ENCODE data around the gene MTUS2.
A peak's percentile ranks its signal among the peaks of the same experiment; 100 is the strongest.

The MTUS2 gene

DNA sequence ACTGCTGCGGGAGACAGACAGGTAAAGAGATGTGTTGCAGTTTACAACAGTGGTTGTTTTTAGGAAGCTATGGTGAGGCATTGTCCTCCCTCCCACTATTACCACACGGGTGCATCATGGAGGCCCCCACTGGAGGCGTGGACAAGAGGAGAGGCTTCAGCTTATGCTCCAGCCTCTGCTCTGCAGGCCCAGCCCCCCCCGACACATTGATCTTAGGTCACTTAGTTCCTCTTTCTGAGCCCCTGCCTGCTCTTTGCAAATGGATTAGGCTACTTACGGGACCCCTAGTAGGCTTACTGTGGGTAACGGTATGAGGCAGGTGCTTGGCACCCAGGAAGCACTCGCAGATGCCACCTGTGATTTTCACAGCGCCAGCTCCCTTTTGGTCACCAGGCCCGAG lies 651.4 kb downstream of the MTUS2 start:
- no peaks in the 10 kb centered on the region for H3K36me3 ChIP-seq (ENCODE audit: control insufficient read depth in 4 of 4, insufficient read depth in 4 of 4, low read length in 3 of 4)
- ChIA-PET CTCF (interaction anchor here (0.6 to 3.9 kb wide), 7 partner anchors 7 to 242 kb away, joined by 3 to 20 read pairs (median 3); no protein-coding TSS in a partner anchor), POLR2A (no interaction called here)
- H3K27ac ChIP-seq (ENCODE audit: insufficient read depth in 1 of 2, low read depth in 1 of 2, low read length in 2 of 2, poor library complexity in 1 of 2, severe bottlenecking in 2 of 2): no peak overlapping the region
- H3K9me3 ChIP-seq (ENCODE audit: control extremely low read depth in 1 of 5, control insufficient read depth in 4 of 5, insufficient read depth in 2 of 5, low read depth in 1 of 5, low read length in 4 of 5): no peaks in the 10 kb centered on the region
- peaks cover 0 to 25% (median 10%) of the 10 kb centered on the region in 4 experiments for H3K4me1 ChIP-seq (ENCODE audit: control extremely low read depth in 1 of 4, control insufficient read depth in 4 of 4, insufficient read depth in 4 of 4, low read length in 3 of 4)
- WGBS (ENCODE audit: insufficient coverage): 53% methylated on average over 6 of the region's 9 CpGs
- no peak overlapping the region for H3K4me3 ChIP-seq (ENCODE audit: control insufficient read depth in 1 of 7, extremely low read depth in 1 of 7, insufficient read depth in 4 of 7, low read depth in 2 of 7, low read length in 6 of 7)
- H3K27me3 ChIP-seq (replicated peaks in 2 of 5; ENCODE audit: control insufficient read depth in 4 of 5, insufficient read depth in 5 of 5, low read length in 4 of 5): no peaks in the 10 kb centered on the region
- peak; percentile 17 to 79 (median 68) for DNase-seq

DNA sequence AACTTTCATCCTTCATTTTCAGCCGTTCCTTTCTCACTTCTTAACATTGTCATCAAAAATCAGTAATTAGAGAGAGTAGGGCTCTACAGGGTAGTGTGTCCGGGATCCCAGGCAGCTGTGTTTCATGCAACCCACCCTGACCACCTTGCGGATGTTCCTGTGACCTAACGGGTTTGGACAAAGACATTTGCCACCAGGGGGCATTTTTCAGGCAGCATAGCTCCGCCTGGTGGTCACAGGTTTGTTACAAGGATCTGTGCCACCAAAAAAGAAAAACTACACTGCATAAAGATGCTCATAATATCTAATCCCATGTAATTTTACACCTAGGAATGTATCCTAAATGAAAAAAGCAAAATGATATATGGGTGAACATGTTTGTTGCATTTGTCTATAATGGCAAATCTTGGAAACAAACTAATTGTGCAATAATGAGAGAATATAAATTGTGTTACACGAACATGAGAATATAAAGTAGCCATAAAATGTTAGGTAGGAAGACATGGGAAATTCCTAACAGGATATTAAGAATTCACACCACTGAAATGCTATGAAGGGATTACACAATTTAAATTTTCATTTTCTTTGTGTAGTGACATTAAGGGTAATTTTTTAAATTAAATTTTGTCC lies 652.3 kb downstream of the MTUS2 start:
- 47% methylated on average over 5 of the region's 6 CpGs for WGBS (ENCODE audit: insufficient coverage)
- Histone ChIP-seq H3K4me1 (ENCODE audit: control extremely low read depth in 1 of 4, control insufficient read depth in 4 of 4, insufficient read depth in 4 of 4, low read length in 3 of 4) (peaks cover 0 to 17% (median 6%) of the 10 kb centered on the region in 4 experiments), H3K9me3 (ENCODE audit: control extremely low read depth in 1 of 5, control insufficient read depth in 4 of 5, insufficient read depth in 2 of 5, low read depth in 1 of 5, low read length in 4 of 5) (no peaks in the 10 kb centered on the region), H3K27me3 (replicated peaks in 2 of 5; ENCODE audit: control insufficient read depth in 4 of 5, insufficient read depth in 5 of 5, low read length in 4 of 5) (no peaks in the 10 kb centered on the region), H3K4me3 (ENCODE audit: control insufficient read depth in 1 of 7, extremely low read depth in 1 of 7, insufficient read depth in 4 of 7, low read depth in 2 of 7, low read length in 6 of 7) (no peak overlapping the region), H3K27ac (ENCODE audit: insufficient read depth in 1 of 2, low read depth in 1 of 2, low read length in 2 of 2, poor library complexity in 1 of 2, severe bottlenecking in 2 of 2) (no peak overlapping the region), H3K36me3 (ENCODE audit: control insufficient read depth in 4 of 4, insufficient read depth in 4 of 4, low read length in 3 of 4) (no peaks in the 10 kb centered on the region)
- POLR2A ChIA-PET: no interaction called here
- peak; percentile 74 to 78 (median 76) for DNase-seq
- CTCF ChIA-PET: interaction anchor here (1.0 to 3.9 kb wide), 10 partner anchors 9 to 113 kb away, joined by 3 to 20 read pairs (median 3); no protein-coding TSS in a partner anchor

DNA sequence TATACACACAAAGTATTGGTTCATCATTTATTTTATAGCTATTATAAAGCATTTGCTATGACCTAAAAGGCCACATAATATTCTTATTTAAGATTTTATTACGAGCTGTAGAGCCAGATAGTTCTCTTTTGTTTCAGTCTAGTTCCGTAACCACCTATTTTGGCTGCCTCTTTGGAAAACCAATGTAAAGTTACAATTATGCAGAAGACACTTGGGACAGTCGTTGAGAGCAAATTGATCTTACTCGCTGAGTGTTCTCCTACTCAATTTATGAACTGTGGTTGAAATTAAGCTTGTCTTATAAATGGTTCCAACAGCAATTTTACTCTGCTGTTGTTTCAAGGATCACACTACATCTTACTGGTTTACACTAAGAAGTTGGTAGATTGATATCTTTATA lies 653.0 kb downstream of the MTUS2 start:
- H3K4me3 ChIP-seq (ENCODE audit: control insufficient read depth in 1 of 7, extremely low read depth in 1 of 7, insufficient read depth in 4 of 7, low read depth in 2 of 7, low read length in 6 of 7): no peak overlapping the region
- H3K27ac ChIP-seq (ENCODE audit: insufficient read depth in 1 of 2, low read depth in 1 of 2, low read length in 2 of 2, poor library complexity in 1 of 2, severe bottlenecking in 2 of 2): no peak overlapping the region
- CTCF ChIA-PET: interaction anchor here (1.0 to 3.9 kb wide), 11 partner anchors 13 to 642 kb away, joined by 3 to 20 read pairs (median 4); no protein-coding TSS in a partner anchor
- no peak for DNase-seq
- H3K27me3 ChIP-seq (replicated peaks in 2 of 5; ENCODE audit: control insufficient read depth in 4 of 5, insufficient read depth in 5 of 5, low read length in 4 of 5): no peaks in the 10 kb centered on the region
- POLR2A ChIA-PET: no interaction called here
- H3K4me1 ChIP-seq (ENCODE audit: control extremely low read depth in 1 of 4, control insufficient read depth in 4 of 4, insufficient read depth in 4 of 4, low read length in 3 of 4): peaks cover 0 to 11% (median 5%) of the 10 kb centered on the region in 4 experiments
- H3K36me3 ChIP-seq (ENCODE audit: control insufficient read depth in 4 of 4, insufficient read depth in 4 of 4, low read length in 3 of 4): no peaks in the 10 kb centered on the region
- H3K9me3 ChIP-seq (ENCODE audit: control extremely low read depth in 1 of 5, control insufficient read depth in 4 of 5, insufficient read depth in 2 of 5, low read depth in 1 of 5, low read length in 4 of 5): no peaks in the 10 kb centered on the region
- WGBS (ENCODE audit: insufficient coverage): 86% methylated on average over 4 of the region's 4 CpGs

DNA sequence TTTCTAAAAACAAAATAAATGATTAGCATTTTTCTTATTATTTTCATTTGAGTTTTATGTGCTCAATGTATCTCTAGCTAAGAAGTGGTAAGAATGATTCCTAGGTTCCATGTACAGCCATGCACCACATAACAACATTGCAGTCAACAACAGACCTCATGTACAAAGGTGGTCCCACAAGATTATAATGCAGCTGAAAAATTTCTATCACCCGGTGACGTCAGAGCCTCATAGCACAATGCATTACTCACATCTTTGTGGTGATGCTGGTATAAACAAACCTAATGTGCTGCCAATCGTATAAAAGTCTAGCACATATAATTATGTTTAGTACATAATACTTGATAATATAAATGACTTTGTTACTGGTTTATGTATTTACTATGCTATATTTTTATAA lies 654.9 kb downstream of the MTUS2 start:
- no peak overlapping the region for H3K27ac ChIP-seq (ENCODE audit: insufficient read depth in 1 of 2, low read depth in 1 of 2, low read length in 2 of 2, poor library complexity in 1 of 2, severe bottlenecking in 2 of 2)
- H3K27me3 ChIP-seq (replicated peaks in 2 of 5; ENCODE audit: control insufficient read depth in 4 of 5, insufficient read depth in 5 of 5, low read length in 4 of 5): no peaks in the 10 kb centered on the region
- H3K4me1 ChIP-seq (ENCODE audit: control extremely low read depth in 1 of 4, control insufficient read depth in 4 of 4, insufficient read depth in 4 of 4, low read length in 3 of 4): peaks cover 0 to 11% (median 5%) of the 10 kb centered on the region in 4 experiments
- no CpG with 5 or more reads among the region's 3 CpGs for WGBS (ENCODE audit: insufficient coverage)
- H3K4me3 ChIP-seq (ENCODE audit: control insufficient read depth in 1 of 7, extremely low read depth in 1 of 7, insufficient read depth in 4 of 7, low read depth in 2 of 7, low read length in 6 of 7): no peak overlapping the region
- DNase-seq: no peak
- no peaks in the 10 kb centered on the region for H3K9me3 ChIP-seq (ENCODE audit: control extremely low read depth in 1 of 5, control insufficient read depth in 4 of 5, insufficient read depth in 2 of 5, low read depth in 1 of 5, low read length in 4 of 5)
- no peaks in the 10 kb centered on the region for H3K36me3 ChIP-seq (ENCODE audit: control insufficient read depth in 4 of 4, insufficient read depth in 4 of 4, low read length in 3 of 4)
- POLR2A ChIA-PET: no interaction called here
- CTCF ChIA-PET: interaction anchor here (0.8 to 1.5 kb wide), 3 partner anchors 9 to 112 kb away, joined by 3 to 4 read pairs (median 4); no protein-coding TSS in a partner anchor

DNA sequence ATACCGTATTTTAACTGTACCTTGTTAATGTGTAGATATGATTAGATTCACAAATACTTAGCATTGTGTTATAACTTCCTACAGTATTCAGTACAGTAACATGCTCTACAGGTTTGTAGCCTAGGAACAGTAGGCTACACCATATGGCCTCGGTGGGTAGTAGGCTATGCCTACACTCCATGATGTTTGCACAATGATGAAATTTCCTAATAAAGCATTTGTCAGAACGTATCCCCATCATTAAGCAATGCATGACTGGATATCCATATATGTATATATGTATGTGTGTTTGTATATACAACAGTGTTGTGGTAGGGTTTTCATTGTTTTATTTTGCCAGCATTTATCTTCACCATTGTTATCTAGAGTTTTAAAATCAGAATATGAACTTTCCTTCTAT lies 655.9 kb downstream of the MTUS2 start:
- Histone ChIP-seq H3K9me3 (ENCODE audit: control extremely low read depth in 1 of 5, control insufficient read depth in 4 of 5, insufficient read depth in 2 of 5, low read depth in 1 of 5, low read length in 4 of 5) (no peaks in the 10 kb centered on the region), H3K36me3 (ENCODE audit: control insufficient read depth in 4 of 4, insufficient read depth in 4 of 4, low read length in 3 of 4) (no peaks in the 10 kb centered on the region), H3K4me1 (ENCODE audit: control extremely low read depth in 1 of 4, control insufficient read depth in 4 of 4, insufficient read depth in 4 of 4, low read length in 3 of 4) (peaks cover 0 to 11% (median 5%) of the 10 kb centered on the region in 4 experiments), H3K4me3 (ENCODE audit: control insufficient read depth in 1 of 7, extremely low read depth in 1 of 7, insufficient read depth in 4 of 7, low read depth in 2 of 7, low read length in 6 of 7) (no peak overlapping the region), H3K27ac (ENCODE audit: insufficient read depth in 1 of 2, low read depth in 1 of 2, low read length in 2 of 2, poor library complexity in 1 of 2, severe bottlenecking in 2 of 2) (no peak overlapping the region), H3K27me3 (replicated peaks in 2 of 5; ENCODE audit: control insufficient read depth in 4 of 5, insufficient read depth in 5 of 5, low read length in 4 of 5) (no peaks in the 10 kb centered on the region)
- WGBS (ENCODE audit: insufficient coverage): no CpG with 5 or more reads among the region's 3 CpGs
- DNase-seq: no peak
- ChIA-PET POLR2A (no interaction called here), CTCF (interaction anchor here (1.2 to 1.5 kb wide), 3 partner anchors 8 to 31 kb away, joined by 3 to 4 read pairs (median 4); no protein-coding TSS in a partner anchor)

DNA sequence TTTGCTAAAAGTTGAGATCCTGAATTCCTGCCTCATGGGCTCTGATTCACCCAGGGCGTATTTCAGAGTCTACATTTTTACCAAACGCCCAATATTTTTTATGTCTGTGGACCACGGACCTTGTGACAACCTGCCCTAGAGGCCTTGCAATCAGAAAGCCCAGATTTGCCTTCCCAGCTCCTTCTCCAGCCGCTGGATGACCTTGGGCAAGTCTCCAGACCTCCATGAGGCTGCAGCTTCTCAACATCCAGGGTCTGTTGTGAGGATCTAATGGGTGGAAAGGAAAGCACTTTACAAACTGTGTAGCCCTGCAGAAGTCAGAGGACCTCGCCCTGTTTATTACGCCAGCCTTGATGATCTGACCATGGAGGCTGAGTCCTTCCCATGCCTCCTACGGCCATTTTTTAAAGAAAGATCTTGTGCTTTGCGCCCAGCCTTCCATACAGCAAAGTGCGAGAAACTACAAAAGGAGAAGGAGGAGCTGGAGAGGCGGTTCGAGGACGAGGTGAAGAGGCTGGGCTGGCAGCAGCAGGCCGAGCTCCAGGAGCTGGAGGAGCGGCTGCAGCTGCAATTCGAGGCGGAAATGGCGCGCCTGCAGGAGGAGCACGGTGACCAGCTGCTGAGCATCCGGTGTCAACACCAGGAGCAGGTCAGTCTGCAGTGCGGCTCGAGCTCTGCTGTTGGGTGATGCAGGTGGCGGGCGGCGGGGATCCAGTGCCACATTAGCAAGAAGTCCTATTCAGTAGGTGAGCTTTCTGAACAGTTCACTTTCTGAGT lies 659.8 kb downstream of the MTUS2 start:
- no peak for DNase-seq
- no peak overlapping the region for H3K4me3 ChIP-seq (ENCODE audit: control insufficient read depth in 1 of 7, extremely low read depth in 1 of 7, insufficient read depth in 4 of 7, low read depth in 2 of 7, low read length in 6 of 7)
- no peak overlapping the region for H3K27ac ChIP-seq (ENCODE audit: insufficient read depth in 1 of 2, low read depth in 1 of 2, low read length in 2 of 2, poor library complexity in 1 of 2, severe bottlenecking in 2 of 2)
- WGBS (ENCODE audit: insufficient coverage): 92% methylated on average over 24 of the region's 25 CpGs
- ChIA-PET POLR2A (interaction anchor here (0.6 kb wide), 1 partner anchor 67 kb away, joined by 3 read pairs; no protein-coding TSS in a partner anchor), CTCF (interaction anchor here (1.0 to 2.5 kb wide), 4 partner anchors 8 to 28 kb away, joined by 3 to 9 read pairs (median 4); no protein-coding TSS in a partner anchor)
- H3K36me3 ChIP-seq (ENCODE audit: control insufficient read depth in 4 of 4, insufficient read depth in 4 of 4, low read length in 3 of 4): no peaks in the 10 kb centered on the region
- no peaks in the 10 kb centered on the region for H3K4me1 ChIP-seq (ENCODE audit: control extremely low read depth in 1 of 4, control insufficient read depth in 4 of 4, insufficient read depth in 4 of 4, low read length in 3 of 4)
- no peaks in the 10 kb centered on the region for H3K9me3 ChIP-seq (ENCODE audit: control extremely low read depth in 1 of 5, control insufficient read depth in 4 of 5, insufficient read depth in 2 of 5, low read depth in 1 of 5, low read length in 4 of 5)
- no peaks in the 10 kb centered on the region for H3K27me3 ChIP-seq (replicated peaks in 2 of 5; ENCODE audit: control insufficient read depth in 4 of 5, insufficient read depth in 5 of 5, low read length in 4 of 5)

All from common myeloid progenitor, CD34-positive (primary cell).